ENCODE measurements around the gene SATB1.

- TF ChIP-seq RAD21 (conservative IDR thresholded peaks at IDR 0.05 in 1 of 2, IDR thresholded peaks at IDR 0.05 in 1 of 2): no peak
- no peak for TF ChIP-seq CTCF (IDR thresholded peaks at IDR 0.05)
- TF ChIP-seq SREBF2 (IDR thresholded peaks at IDR 0.05): no peak
Measured at GRCh38 chr3:18366258-18366657, 58.9 kb downstream of the SATB1 start.
